CD4-positive, alpha-beta T cell (primary cell): ENCODE measurements around the gene SERPINA4. TPM values are rescaled to one million over a fixed set of nuclear protein-coding genes. Genes with fewer than 3 reads are reported as not detected.

Experiments used
- ATAC-seq: fragments of 200-7000 bp; cut with Tn5 transposase; one replicate; pipeline ENCODE4 v1.10.0; 2022; ENCODE audit warnings: mild to moderate bottlenecking; ENCODE audit not compliant: poor library complexity
- CTCF ChIA-PET: fragments of 350-600 bp; sonication (Branson Sonifier 250); formaldehyde crosslinking; loops from one replicate; lab custom pipeline; 2021; ENCODE audit warnings: antibody characterized with exemption, inconsistent platforms; lab: Charles Lee
- POLR2A ChIA-PET: fragments of 350-600 bp; sonication (Branson Sonifier 250); formaldehyde crosslinking; loops from one replicate; lab custom pipeline; 2021; ENCODE audit warnings: antibody characterized with exemption, inconsistent platforms; lab: Charles Lee
- DNase-seq, 14 experiments: peaks; one replicate each; pipeline ENCODE4 v3.0.0-alpha.2; 2013 to 2020; ENCODE audit warnings: mixed read lengths in 2 of 14
- H3K27ac ChIP-seq, 2 donors: one replicate each; pipeline versions ENCODE4 v1.5.1 to v1.7.0; 2013; ENCODE audit warnings: low read length in 2 of 2, low read depth in 1 of 2, mild to moderate bottlenecking in 1 of 2
- H3K27me3 ChIP-seq, 2 experiments: 1 replicate in 1 of 2; 2 replicates in 1 of 2; pipeline versions ENCODE4 v1.6.1 to v1.7.0; 2013; ENCODE audit warnings: low read length in 2 of 2, control low read depth in 1 of 2, mild to moderate bottlenecking in 1 of 2, moderate library complexity in 1 of 2; ENCODE audit not compliant: insufficient read depth in 2 of 2, control insufficient read depth in 1 of 2
- H3K36me3 ChIP-seq: one replicate; pipeline ENCODE4 v1.6.1; 2013; ENCODE audit warnings: low read length, control low read depth; ENCODE audit not compliant: insufficient read depth
- H3K4me1 ChIP-seq: one replicate; pipeline ENCODE4 v1.6.1; 2013; ENCODE audit warnings: low read length, control low read depth; ENCODE audit not compliant: insufficient read depth
- H3K4me3 ChIP-seq: one replicate; pipeline ENCODE4 v1.5.1; 2013; ENCODE audit warnings: mild to moderate bottlenecking, low read length, moderate library complexity
- H3K9me3 ChIP-seq, 2 experiments: 1 replicate in 1 of 2; 2 replicates in 1 of 2; pipeline versions ENCODE4 v1.6.1 to v1.7.0; 2013; ENCODE audit warnings: low read length in 2 of 2, mild to moderate bottlenecking in 2 of 2, control low read depth in 1 of 2, moderate library complexity in 1 of 2; ENCODE audit not compliant: control insufficient read depth in 1 of 2, insufficient read depth in 1 of 2
- H3K27ac Mint-ChIP-seq: one replicate; pipeline ENCODE4 v1.8.0; 2020; ENCODE audit warnings: mixed read lengths
- H3K27me3 Mint-ChIP-seq: one replicate; pipeline ENCODE4 v1.8.0; 2021; ENCODE audit warnings: mixed read lengths
- H3K36me3 Mint-ChIP-seq: one replicate; pipeline ENCODE4 v1.8.0; 2021; ENCODE audit warnings: low read depth, mixed read lengths
- H3K4me1 Mint-ChIP-seq: one replicate; pipeline ENCODE4 v1.8.0; 2021; ENCODE audit warnings: low read depth, mixed read lengths
- H3K4me3 Mint-ChIP-seq: one replicate; pipeline ENCODE4 v1.8.0; 2020; ENCODE audit warnings: mild to moderate bottlenecking, mixed read lengths
- H3K9me3 Mint-ChIP-seq: one replicate; pipeline ENCODE4 v1.8.0; 2020; ENCODE audit warnings: mixed read lengths
- CTCF ChIP-seq: fragments of 200-600 bp; IDR thresholded peaks from one replicate; pipeline ENCODE4 v1.8.0; 2022; ENCODE audit warnings: antibody characterized with exemption, mild to moderate bottlenecking
- intact Hi-C, 2 experiments: fragments of 100-400 bp; cut with DNase I in 1 of 2; cut with micrococcal nuclease in 1 of 2; formaldehyde crosslinking; loops; one replicate each; pipeline versions ENCODE4 v1.15.1 to v1.9.0; 2023 to 2025; cut with DNase I, micrococcal nuclease
- total RNA-seq, 174 experiments: library from RNA in 2 of 174; stranded (reverse) in 2 of 174; gene quantifications; one replicate each; pipeline ENCODE4 v1.2.3 and lab custom pipeline; 2021 to 2026

Gene SERPINA4
- total RNA-seq, 2 experiments from 2014 or later, result not detected

GRCh38 chr14:94611179-94611578 lies 49.9 kb downstream of the SERPINA4 start:
- DNase-seq (no peak), ATAC-seq (no peak)
- H3K27me3 ChIP-seq, result no peaks in the 10 kb centered on the region
- CTCF ChIA-PET, result no interaction called here
- H3K36me3 ChIP-seq, result no peaks in the 10 kb centered on the region
- Mint-ChIP-seq H3K27me3 (peaks cover 13% of the 10 kb centered on the region), H3K9me3 (no peaks in the 10 kb centered on the region), H3K4me3 (no peak overlapping the region), H3K36me3 (no peaks in the 10 kb centered on the region), H3K27ac (no peak overlapping the region), H3K4me1 (no peaks in the 10 kb centered on the region)
- intact Hi-C loops, result no loop called here
- peaks cover 0 to 10% of the 10 kb centered on the region in 2 experiments for H3K9me3 ChIP-seq
- TF ChIP-seq CTCF, result no peak
- POLR2A ChIA-PET, result no interaction called here
- no peak overlapping the region for H3K4me3 ChIP-seq
- no peaks in the 10 kb centered on the region for H3K4me1 ChIP-seq
- no peak overlapping the region for H3K27ac ChIP-seq

GRCh38 chr14:94612174-94612573 lies 50.9 kb downstream of the SERPINA4 start, which contains the start of gene SERPINA3:
SERPINA3 (plus strand) TSS chr14:94612391; CDS start chr14:94614442, 2,051 bp downstream.
- DNase-seq (no peak), ATAC-seq (no peak)
- H3K4me3 ChIP-seq, result no peak within 1 kb of the TSS
- POLR2A ChIA-PET, result interaction anchor here (0.6 kb wide), 1 partner anchor 803 kb away, joined by 3 read pairs; no protein-coding TSS in a partner anchor
- H3K4me1 Mint-ChIP-seq, result no peaks in the 10 kb centered on the region
- no peaks in the 10 kb centered on the region for H3K27me3 ChIP-seq
- no peaks in the 10 kb centered on the region for H3K9me3 Mint-ChIP-seq
- TF ChIP-seq CTCF, result no peak
- CTCF ChIA-PET, result no interaction called here
- no peaks in the 10 kb centered on the region for H3K36me3 ChIP-seq
- H3K27ac Mint-ChIP-seq, result no peak within 1 kb of the TSS
- H3K27ac ChIP-seq, result no peak within 1 kb of the TSS
- peaks cover 9% of the 10 kb centered on the region for H3K27me3 Mint-ChIP-seq
- H3K4me1 ChIP-seq, result no peaks in the 10 kb centered on the region
- intact Hi-C loops, result no loop called here
- no peak within 1 kb of the TSS for H3K4me3 Mint-ChIP-seq
- peaks cover 0 to 17% of the 10 kb centered on the region in 2 experiments for H3K9me3 ChIP-seq
- no peaks in the 10 kb centered on the region for H3K36me3 Mint-ChIP-seq

GRCh38 chr14:94612580-94613554 lies 51.6 kb downstream of the SERPINA4 start:
- Mint-ChIP-seq H3K36me3 (no peaks in the 10 kb centered on the region), H3K4me1 (no peaks in the 10 kb centered on the region), H3K9me3 (no peaks in the 10 kb centered on the region), H3K27ac (no peak overlapping the region), H3K4me3 (no peak overlapping the region), H3K27me3 (peaks cover 9% of the 10 kb centered on the region)
- Histone ChIP-seq H3K27ac (no peak overlapping the region), H3K27me3 (no peaks in the 10 kb centered on the region), H3K4me1 (no peaks in the 10 kb centered on the region), H3K36me3 (no peaks in the 10 kb centered on the region), H3K9me3 (peaks cover 5 to 17% of the 10 kb centered on the region in 2 experiments), H3K4me3 (no peak overlapping the region)
- CTCF ChIA-PET, result no interaction called here
- POLR2A ChIA-PET, result interaction anchor here (0.6 kb wide), 1 partner anchor 802 kb away, joined by 3 read pairs; no protein-coding TSS in a partner anchor
- ATAC-seq, result no peak
- TF ChIP-seq CTCF, result no peak
- DNase-seq, result no peak
- intact Hi-C loops, result no loop called here
